ENCODE results near the gene SYTL2.

GRCh38 chr11:85673393-85673792 lies 137.5 kb downstream of the SYTL2 start:
- TF ChIP-seq CTCF (conservative IDR thresholded peaks at IDR 0.05) (no peak), ZFX (IDR thresholded peaks at IDR 0.05) (no peak)
